GM12878 (cell line): Measurements from ENCODE around the gene ZSWIM9. TPM values are rescaled to one million over a fixed set of nuclear protein-coding genes. Genes with fewer than 3 reads are reported as not detected.

Experiments used
- ATAC-seq: fragments of 200-7000 bp; cut with Tn5 transposase; 3 replicates; pipeline ENCODE4 v1.9.1; 2020; ENCODE audit warnings: mild to moderate bottlenecking, moderate library complexity
- BruUV-seq: library from RNA; stranded (reverse); fragments of 400-500 nt; replicated peaks from 2 replicates; lab custom pipeline; 2021; lab: Mats Ljungman, UMichigan
- CTCF ChIA-PET: fragments of 300-600 bp; sonication (Branson Sonifier 250); formaldehyde crosslinking; extraction: SDS; loops from one replicate; lab custom pipeline; 2021; ENCODE audit warnings: inconsistent platforms; lab: Yijun Ruan, JAX
- POLR2A ChIA-PET: fragments of 350-600 bp; formaldehyde crosslinking; extraction: SDS; loops from one replicate; lab custom pipeline; 2021; ENCODE audit warnings: inconsistent platforms; lab: Charles Lee
- RAD21 ChIA-PET: fragments of 300-600 bp; sonication (Branson Sonifier 250); formaldehyde crosslinking; loops from one replicate; lab custom pipeline; 2023; ENCODE audit warnings: antibody characterized with exemption; ENCODE audit not compliant: unreplicated experiment; lab: Charles Lee
- SMC1A ChIA-PET: fragments of 300-600 bp; sonication (Branson Sonifier 250); formaldehyde crosslinking; loops from one replicate; lab custom pipeline; 2023; ENCODE audit not compliant: unreplicated experiment, uncharacterized antibody; lab: Charles Lee
- DNase-seq: peaks from one replicate; pipeline ENCODE4 v3.0.0-alpha.2; 2011; ENCODE audit warnings: low read depth, low spot score
- FAIRE-seq: peaks from 3 replicates; lab custom pipeline; 2011; peaks lifted over from hg19 to GRCh38; lab: Jason Lieb, UNC
- H2AFZ ChIP-seq: 2 replicates; pipeline ENCODE4 v1.6.0; 2011; ENCODE audit warnings: low read depth, low read length, control low read depth; ENCODE audit not compliant: control insufficient read depth
- H3K27ac ChIP-seq: 2 replicates; pipeline ENCODE4 v1.5.1; 2011; ENCODE audit warnings: control low read depth; ENCODE audit not compliant: control insufficient read depth, insufficient read depth
- H3K27me3 ChIP-seq, 2 experiments: replicated peaks in 1 of 2; 2 replicates each; pipeline versions ENCODE4 v1.6.0 to v1.6.1; 2011; ENCODE audit warnings: low read length in 1 of 2; ENCODE audit not compliant: control insufficient read depth in 2 of 2, insufficient read depth in 2 of 2
- H3K36me3 ChIP-seq, 2 experiments: 2 replicates each; pipeline ENCODE4 v1.5.1; 2011; ENCODE audit warnings: low read length in 1 of 2; ENCODE audit not compliant: control insufficient read depth in 2 of 2, insufficient read depth in 2 of 2
- H3K4me1 ChIP-seq: 2 replicates; pipeline ENCODE4 v1.6.1; 2011; ENCODE audit warnings: mild to moderate bottlenecking, low read length, moderate library complexity, mixed read lengths; ENCODE audit not compliant: control insufficient read depth, insufficient read depth
- H3K4me2 ChIP-seq: 2 replicates; pipeline ENCODE4 v1.6.0; 2011; ENCODE audit warnings: control low read depth; ENCODE audit not compliant: control insufficient read depth, insufficient read depth
- H3K4me3 ChIP-seq: fragments of 200-600 bp; sonication (generic); 2 replicates; pipeline ENCODE4 v1.5.1; 2016
- H3K79me2 ChIP-seq: 2 replicates; pipeline ENCODE4 v1.6.0; 2011; ENCODE audit warnings: low read length; ENCODE audit not compliant: control insufficient read depth, insufficient read depth
- H3K9ac ChIP-seq: 2 replicates; pipeline ENCODE4 v1.8.0; 2011; ENCODE audit warnings: low read length, control low read depth, mixed read lengths; ENCODE audit not compliant: control insufficient read depth, insufficient read depth
- H3K9me3 ChIP-seq: replicated peaks from 3 replicates; pipeline ENCODE4 v1.5.1; 2011; ENCODE audit warnings: mild to moderate bottlenecking, low read length; ENCODE audit not compliant: control insufficient read depth, insufficient read depth
- H4K20me1 ChIP-seq: 2 replicates; pipeline ENCODE4 v1.6.0; 2011; ENCODE audit not compliant: control insufficient read depth, insufficient read depth
- IKZF2 ChIP-seq, 2 experiments: fragments of 450-650 bp; IDR thresholded peaks; 2 replicates each; pipeline ENCODE4 v1.6.1; 2017; ENCODE audit warnings: mild to moderate bottlenecking in 2 of 2, moderate library complexity in 2 of 2
- JUNB ChIP-seq: IDR thresholded peaks from 2 replicates; pipeline ENCODE4 v1.6.1; 2016; ENCODE audit warnings: antibody characterized with exemption, mild to moderate bottlenecking
- NFYA ChIP-seq: IDR thresholded peaks from 2 replicates; pipeline ENCODE4 v1.6.1; 2011; ENCODE audit warnings: low read depth, mild to moderate bottlenecking, low read length, improper control_type of control experiment, borderline replicate concordance
- NRF1 ChIP-seq: conservative IDR thresholded peaks from 2 replicates; pipeline ENCODE4 v1.6.1; 2011; ENCODE audit warnings: mild to moderate bottlenecking, low read depth, low read length, improper control_type of control experiment
- POLR2AphosphoS5 ChIP-seq: IDR thresholded peaks from 2 replicates; pipeline ENCODE4 v1.6.1; 2011; ENCODE audit warnings: mild to moderate bottlenecking, low read length, inconsistent platforms
- SMAD5 ChIP-seq: IDR thresholded peaks from 2 replicates; pipeline ENCODE4 v1.6.1; 2016; ENCODE audit warnings: antibody characterized with exemption, low read depth
- TCF12 ChIP-seq: IDR thresholded peaks from 2 replicates; pipeline ENCODE4 v1.6.1; 2011; ENCODE audit warnings: low read depth, mild to moderate bottlenecking, low read length
- YY1 ChIP-seq: IDR thresholded peaks from 2 replicates; pipeline ENCODE4 v1.6.1; 2011; ENCODE audit warnings: low read depth, mild to moderate bottlenecking, low read length
- ZNF592 ChIP-seq: fragments of 450-650 bp; IDR thresholded peaks from 2 replicates; pipeline ENCODE4 v1.6.1; 2017; ENCODE audit warnings: mild to moderate bottlenecking, moderate library complexity
- ZNF687 ChIP-seq: fragments of 450-650 bp; IDR thresholded peaks from 2 replicates; pipeline ENCODE4 v1.6.1; 2017; ENCODE audit warnings: mild to moderate bottlenecking, moderate library complexity
- WGBS: methylation state at CpG from one replicate; pipeline ENCODE4 v1.1.6; 2016; ENCODE audit warnings: low lambda C conversion rate; ENCODE audit not compliant: insufficient replicate concordance, insufficient coverage; ENCODE audit errors: missing lambda C conversion rate; 5-methylcytosine and 5-hydroxymethylcytosine counted together
- in situ Hi-C: fragments of 300-500 bp; cut with MboI; formaldehyde crosslinking; loops from 9 replicates; pipeline ENCODE4 v1.14.3; 2018; ENCODE audit warnings: mixed read lengths
- intact Hi-C: fragments of 100-400 bp; cut with micrococcal nuclease; formaldehyde crosslinking; loops from one replicate; pipeline ENCODE4 v1.14.2; 2022; ENCODE audit not compliant: unreplicated experiment
- polyA plus RNA-seq, 11 experiments: library from polyadenylated mRNA; depleted of rRNA in 4 of 11; unstranded in 6 of 11; stranded (reverse) in 5 of 11; fragments of >200 nt; fragmentation: Nextera tagmentation in 4 of 11; fragmentation: Illumina TruSeq in 1 of 11; extraction: Ambion mirVana in 4 of 11; extraction: Trizol in 1 of 11; gene quantifications; 1 replicate in 1 of 11; 2 replicates in 10 of 11; pipeline versions ENCODE4 v1.2.1 to v1.2.3, GENCODE V29; 2011 to 2016; ENCODE audit warnings: inconsistent platforms in 2 of 11, missing spikeins in 2 of 11, low read depth in 1 of 11
- total RNA-seq, 4 experiments: library from RNA; depleted of rRNA in 3 of 4; stranded (reverse); fragments of >200 nt in 3 of 4; fragmentation: Illumina TruSeq in 1 of 4; extraction: Trizol in 1 of 4; gene quantifications; 2 replicates each; pipeline versions ENCODE4 v1.2.1 to v1.2.3, GENCODE V29; 2013 to 2021

ZSWIM9 gene
- total and polyA plus RNA-seq, 10 of the 15 experiments (the other 5 are each of a cell fraction or from before 2014, with no cell fraction given), result 0.29 to 6.2 (median 1.4) TPM; not detected in 1

- H3K4me1 ChIP-seq, result no peaks in the 10 kb centered on the region
- H2AFZ ChIP-seq, result no peak overlapping the region
- H4K20me1 ChIP-seq, result no peaks in the 10 kb centered on the region
- FAIRE-seq (no peak), DNase-seq (no peak), ATAC-seq (no peak)
- SMC1A ChIA-PET, result no interaction called here
- peaks cover 0 to 14% of the 10 kb centered on the region in 2 experiments; a peak in 1 of 4 replicates for H3K36me3 ChIP-seq
- 86% methylated on average over 3 of the region's 3 CpGs for WGBS
- no peak overlapping the region for H3K4me2 ChIP-seq
- H3K27me3 ChIP-seq, result no peaks in the 10 kb centered on the region
- intact Hi-C loops, result no loop called here
- H3K4me3 ChIP-seq, result no peak overlapping the region
- TF ChIP-seq NFYA, result no peak
- TF ChIP-seq IKZF2 (IDR thresholded peaks at IDR 0.05), result no peak
- no peak for TF ChIP-seq SMAD5
- no peak for TF ChIP-seq TCF12
- TF ChIP-seq POLR2AphosphoS5, result no peak
- no peak for TF ChIP-seq YY1
- TF ChIP-seq NRF1, result no peak
- no peak for TF ChIP-seq JUNB
- TF ChIP-seq ZNF687, result no peak
- TF ChIP-seq ZNF592, result no peak
- H3K79me2 ChIP-seq, result peaks cover 1% of the 10 kb centered on the region
- RAD21 ChIA-PET, result no interaction called here
- no peaks in the 10 kb centered on the region for H3K9me3 ChIP-seq
- H3K27ac ChIP-seq, result no peak overlapping the region
- POLR2A ChIA-PET, result no interaction called here
- H3K9ac ChIP-seq, result no peak overlapping the region
- in situ Hi-C loops, result no loop called here
- no TSS peak for BruUV-seq
- CTCF ChIA-PET, result interaction anchor here (1.0 kb wide), 1 partner anchor 57 kb away, joined by 3 read pairs; no protein-coding TSS in a partner anchor
Measured at GRCh38 chr19:48210005-48210404, 39.5 kb downstream of the ZSWIM9 start.
